Nephron (organoid): ENCODE measurements around the gene CTU1.

ENCODE experiments used
- H3K27ac Mint-ChIP-seq, 3 experiments: 2 replicates each; pipeline ENCODE4 v1.8.0; 2020; ENCODE audit warnings: mixed read lengths in 3 of 3, mild to moderate bottlenecking in 2 of 3, moderate library complexity in 1 of 3
- H3K27me3 Mint-ChIP-seq: 2 replicates; pipeline ENCODE4 v1.8.0; 2021; ENCODE audit warnings: low read depth, mild to moderate bottlenecking, moderate library complexity, mixed read lengths
- H3K36me3 Mint-ChIP-seq: 2 replicates; pipeline ENCODE4 v1.8.0; 2020; ENCODE audit warnings: low read depth, mixed read lengths
- H3K4me1 Mint-ChIP-seq: 2 replicates; pipeline ENCODE4 v1.8.0; 2020; ENCODE audit warnings: mixed read lengths
- H3K4me3 Mint-ChIP-seq, 3 experiments: 2 replicates each; pipeline ENCODE4 v1.8.0; 2020; ENCODE audit warnings: mild to moderate bottlenecking in 3 of 3, mixed read lengths in 3 of 3, moderate library complexity in 2 of 3
- H3K9me3 Mint-ChIP-seq: 2 replicates; pipeline ENCODE4 v1.8.0; 2020; ENCODE audit warnings: mixed read lengths
- TF ChIP-seq, protein P1 (sequence below), 3 experiments: fragments of 200-600 bp; sonication (generic); IDR thresholded peaks; one replicate each; pipeline ENCODE4 v1.5.0; 2021; ENCODE audit warnings: antibody characterized with exemption in 3 of 3; ENCODE audit not compliant: unreplicated experiment in 3 of 3

The CTU1 gene

DNA sequence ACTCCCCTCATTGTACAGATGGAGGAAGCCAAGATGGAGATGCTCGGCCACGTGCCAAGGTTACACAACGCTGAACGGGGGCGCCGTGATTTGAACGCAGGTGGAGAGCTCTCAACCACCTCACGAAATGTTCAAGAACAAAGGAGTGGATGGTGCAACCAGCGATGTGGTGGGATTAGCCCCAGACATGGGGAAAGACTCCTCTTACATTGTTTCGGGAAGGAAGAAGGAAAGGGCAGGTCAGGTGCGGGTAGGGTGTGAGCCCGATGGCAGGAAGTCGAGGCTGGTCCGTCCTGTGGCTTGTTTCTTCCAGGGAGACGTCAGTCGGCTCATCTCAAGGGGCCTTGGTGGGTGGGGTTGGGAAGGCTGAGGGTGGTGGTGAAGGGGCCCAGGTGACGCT lies 18.4 kb downstream of the CTU1 start:
- TF ChIP-seq, protein P1, sequence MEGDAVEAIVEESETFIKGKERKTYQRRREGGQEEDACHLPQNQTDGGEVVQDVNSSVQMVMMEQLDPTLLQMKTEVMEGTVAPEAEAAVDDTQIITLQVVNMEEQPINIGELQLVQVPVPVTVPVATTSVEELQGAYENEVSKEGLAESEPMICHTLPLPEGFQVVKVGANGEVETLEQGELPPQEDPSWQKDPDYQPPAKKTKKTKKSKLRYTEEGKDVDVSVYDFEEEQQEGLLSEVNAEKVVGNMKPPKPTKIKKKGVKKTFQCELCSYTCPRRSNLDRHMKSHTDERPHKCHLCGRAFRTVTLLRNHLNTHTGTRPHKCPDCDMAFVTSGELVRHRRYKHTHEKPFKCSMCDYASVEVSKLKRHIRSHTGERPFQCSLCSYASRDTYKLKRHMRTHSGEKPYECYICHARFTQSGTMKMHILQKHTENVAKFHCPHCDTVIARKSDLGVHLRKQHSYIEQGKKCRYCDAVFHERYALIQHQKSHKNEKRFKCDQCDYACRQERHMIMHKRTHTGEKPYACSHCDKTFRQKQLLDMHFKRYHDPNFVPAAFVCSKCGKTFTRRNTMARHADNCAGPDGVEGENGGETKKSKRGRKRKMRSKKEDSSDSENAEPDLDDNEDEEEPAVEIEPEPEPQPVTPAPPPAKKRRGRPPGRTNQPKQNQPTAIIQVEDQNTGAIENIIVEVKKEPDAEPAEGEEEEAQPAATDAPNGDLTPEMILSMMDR (IDR thresholded peaks at IDR 0.05; ENCODE audit: unreplicated experiment in 3 of 3): no peak
- peaks cover 5% of the 10 kb centered on the region for H3K27me3 Mint-ChIP-seq
- H3K4me3 Mint-ChIP-seq: no peak overlapping the region
- no peaks in the 10 kb centered on the region for H3K9me3 Mint-ChIP-seq
- no peaks in the 10 kb centered on the region for H3K4me1 Mint-ChIP-seq
- H3K36me3 Mint-ChIP-seq: no peaks in the 10 kb centered on the region
- H3K27ac Mint-ChIP-seq: no peak overlapping the region

- H3K4me1 Mint-ChIP-seq: no peaks in the 10 kb centered on the region
Measured at GRCh38 chr19:51086153-51086850, 21.9 kb downstream of the CTU1 start.

DNA sequence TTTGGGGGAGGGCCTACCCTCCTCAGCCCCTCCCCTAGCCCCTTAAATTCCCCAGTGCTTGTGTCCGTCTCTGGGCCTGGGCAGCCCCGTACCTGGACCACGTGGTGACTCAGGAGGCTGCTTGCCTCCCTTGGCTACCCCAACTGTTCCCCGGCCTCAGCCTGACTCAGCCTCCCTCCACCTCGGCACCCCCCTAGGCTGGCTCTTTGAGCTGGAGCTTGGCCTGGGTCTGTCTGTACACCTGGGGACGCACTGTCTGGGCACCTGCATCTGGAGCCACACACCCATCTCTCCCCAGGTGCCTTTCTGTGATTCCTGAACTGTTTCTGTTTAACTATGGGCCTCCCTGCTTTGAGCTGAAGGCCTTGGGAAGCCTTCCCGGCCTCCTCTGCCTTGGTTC lies 23.7 kb downstream of the CTU1 start:
- no peak overlapping the region for H3K4me3 Mint-ChIP-seq
- TF ChIP-seq, protein P1 (IDR thresholded peaks at IDR 0.05; ENCODE audit: unreplicated experiment in 3 of 3): no peak
- no peaks in the 10 kb centered on the region for H3K9me3 Mint-ChIP-seq
- H3K27ac Mint-ChIP-seq: no peak overlapping the region
- peaks cover 28% of the 10 kb centered on the region for H3K27me3 Mint-ChIP-seq
- no peaks in the 10 kb centered on the region for H3K36me3 Mint-ChIP-seq
- H3K4me1 Mint-ChIP-seq: no peaks in the 10 kb centered on the region

More at GRCh38 chr19:51086153-51086850, 21.9 kb downstream of the CTU1 start:
- peaks cover 28% of the 10 kb centered on the region for H3K27me3 Mint-ChIP-seq
- H3K27ac Mint-ChIP-seq: no peak overlapping the region
- TF ChIP-seq, protein P1 (IDR thresholded peaks at IDR 0.05; ENCODE audit: unreplicated experiment in 3 of 3): no peak
- H3K36me3 Mint-ChIP-seq: no peaks in the 10 kb centered on the region
- H3K4me3 Mint-ChIP-seq: no peak overlapping the region
- H3K9me3 Mint-ChIP-seq: no peaks in the 10 kb centered on the region

GRCh38 chr19:51083783-51084182 lies 24.4 kb downstream of the CTU1 start:
- TF ChIP-seq, protein P1 (IDR thresholded peaks at IDR 0.05; ENCODE audit: unreplicated experiment in 3 of 3): no peak
- no peaks in the 10 kb centered on the region for H3K36me3 Mint-ChIP-seq

DNA sequence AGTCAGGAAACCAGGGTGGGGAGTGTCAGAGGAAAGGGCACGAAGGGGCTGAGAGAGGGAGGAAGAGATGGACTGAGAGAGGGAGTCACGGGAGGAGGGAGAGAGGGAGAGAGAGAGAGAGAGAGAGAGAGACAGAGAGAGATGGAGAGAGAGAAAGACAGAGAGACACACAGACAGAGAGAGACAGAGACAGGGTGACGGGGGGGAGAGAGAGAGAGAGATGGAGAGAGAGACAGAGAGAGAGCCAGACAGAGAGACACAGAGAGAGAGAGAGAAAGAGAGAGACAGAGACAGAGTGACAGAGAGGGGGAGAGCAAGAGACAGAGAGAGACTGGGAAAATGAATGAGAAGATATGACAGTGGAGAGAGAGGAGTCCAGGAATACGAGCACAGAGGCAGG lies 25.0 kb downstream of the CTU1 start:
- TF ChIP-seq, protein P1 (IDR thresholded peaks at IDR 0.05; ENCODE audit: unreplicated experiment in 3 of 3): no peak
- H3K9me3 Mint-ChIP-seq: no peaks in the 10 kb centered on the region
- H3K36me3 Mint-ChIP-seq: no peaks in the 10 kb centered on the region
- H3K27me3 Mint-ChIP-seq: peaks cover 30% of the 10 kb centered on the region
- no peaks in the 10 kb centered on the region for H3K4me1 Mint-ChIP-seq
- H3K27ac Mint-ChIP-seq: no peak overlapping the region
- H3K4me3 Mint-ChIP-seq: no peak overlapping the region

More at GRCh38 chr19:51083783-51084182, 24.4 kb downstream of the CTU1 start:
- Mint-ChIP-seq H3K4me3 (no peak overlapping the region), H3K27ac (no peak overlapping the region), H3K9me3 (no peaks in the 10 kb centered on the region), H3K4me1 (no peaks in the 10 kb centered on the region), H3K27me3 (peaks cover 28% of the 10 kb centered on the region)

GRCh38 chr19:51082611-51083010 lies 25.6 kb downstream of the CTU1 start, which contains the start of gene KLK14:
Gene KLK14 (minus strand): TSS chr19:51082887. CDS start chr19:51082614, 273 bp downstream.
- H3K4me1 Mint-ChIP-seq: no peaks in the 10 kb centered on the region
- peaks cover 32% of the 10 kb centered on the region for H3K27me3 Mint-ChIP-seq
- TF ChIP-seq, protein P1 (IDR thresholded peaks at IDR 0.05; ENCODE audit: unreplicated experiment in 3 of 3): no peak
- no peak within 1 kb of the TSS for H3K27ac Mint-ChIP-seq
- H3K9me3 Mint-ChIP-seq: no peaks in the 10 kb centered on the region
- H3K36me3 Mint-ChIP-seq: no peaks in the 10 kb centered on the region
- no peak within 1 kb of the TSS for H3K4me3 Mint-ChIP-seq
